NOMO-1 (cell line): ENCODE data around the gene LIN28A.

Experiments used
- DNase-seq, 2 experiments: peaks; one replicate each; lab custom pipeline; 2025; ENCODE audit not compliant: unreplicated experiment in 2 of 2; lab: John Stamatoyannopoulos, UW

Gene LIN28A

DNA sequence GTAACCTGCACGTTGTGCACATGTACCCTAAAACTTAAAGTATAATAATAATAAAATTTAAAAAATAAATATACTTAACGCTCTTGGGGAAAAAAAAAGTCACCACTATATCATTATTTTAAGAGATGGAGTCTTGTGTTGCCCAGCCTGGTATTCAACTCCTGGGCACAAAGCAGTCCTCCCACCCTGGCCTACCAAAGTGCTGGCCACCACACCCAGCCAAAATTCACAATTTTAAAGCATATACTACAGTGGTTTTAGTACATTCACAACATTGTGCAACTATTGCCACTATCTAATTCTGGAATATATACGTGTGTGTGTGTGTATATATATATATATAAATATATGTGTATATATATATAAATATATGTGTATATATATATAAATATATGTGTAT lies 67.5 kb downstream of the LIN28A start:
- DNase-seq = no peak

DNA sequence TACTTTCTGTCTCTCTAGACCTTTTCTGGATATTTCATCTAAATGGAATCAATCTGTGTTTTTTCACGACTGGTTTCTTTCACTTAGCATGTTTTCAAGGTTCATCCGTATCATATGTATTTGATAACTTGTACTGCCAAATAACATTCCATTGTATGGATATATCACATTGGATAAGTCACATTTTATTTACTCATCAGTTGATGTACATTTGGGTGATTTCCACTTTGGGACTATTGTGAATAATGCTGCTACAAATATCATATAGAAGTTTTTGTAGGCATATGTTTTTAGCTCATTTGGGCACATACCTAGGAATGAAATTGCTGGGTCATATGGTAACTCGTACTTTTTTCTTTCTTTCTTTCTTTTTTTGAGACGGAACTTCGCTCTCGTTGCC lies 68.4 kb downstream of the LIN28A start:
- no peak for DNase-seq
